ENCODE data around the gene TRDN. TPM values are rescaled to one million over a fixed set of nuclear protein-coding genes. Genes with fewer than 3 reads are reported as not detected.
"Not testable (repeated sequence)": the region's sequence is repeated elsewhere in the genome, so short reads cannot be mapped to it uniquely, and the experiment has no call there.

TRDN gene
- total RNA-seq, 1 donor from 2014 or later = not detected

- Mint-ChIP-seq H3K4me1 (no peaks in the 10 kb centered on the region), H3K36me3 (ENCODE audit: low read depth) (no peaks in the 10 kb centered on the region), H3K27me3 (ENCODE audit: low read depth) (no peaks in the 10 kb centered on the region), H3K9me3 (no peaks in the 10 kb centered on the region), H3K27ac (ENCODE audit: unreplicated experiment) (no peak overlapping the region), H3K4me3 (no peak overlapping the region)
- no peak for TF ChIP-seq CTCF (conservative IDR thresholded peaks at IDR 0.05)
- DNase-seq (ENCODE audit: low read depth, low spot score) = no peak
Observed at GRCh38 chr6:123592426-123592825, 44.3 kb downstream of the TRDN start.

- no peak overlapping the region for H3K27ac Mint-ChIP-seq (ENCODE audit: unreplicated experiment)
- TF ChIP-seq CTCF (conservative IDR thresholded peaks at IDR 0.05) = no peak
- H3K9me3 Mint-ChIP-seq = peaks cover 3% of the 10 kb centered on the region
- H3K4me1 Mint-ChIP-seq = no peaks in the 10 kb centered on the region
- no peak overlapping the region for H3K4me3 Mint-ChIP-seq
- H3K36me3 Mint-ChIP-seq (ENCODE audit: low read depth) = no peaks in the 10 kb centered on the region
- H3K27me3 Mint-ChIP-seq (ENCODE audit: low read depth) = no peaks in the 10 kb centered on the region
- DNase-seq (ENCODE audit: low read depth, low spot score) = no peak
Observed at GRCh38 chr6:123589973-123590372, 46.8 kb downstream of the TRDN start.

GRCh38 chr6:123589317-123589716, 47.4 kb downstream of the TRDN start:
- H3K4me1 Mint-ChIP-seq = no peaks in the 10 kb centered on the region
- no peaks in the 10 kb centered on the region for H3K36me3 Mint-ChIP-seq (ENCODE audit: low read depth)
- TF ChIP-seq CTCF (conservative IDR thresholded peaks at IDR 0.05) = no peak
- no peak overlapping the region for H3K4me3 Mint-ChIP-seq
- no peak overlapping the region for H3K27ac Mint-ChIP-seq (ENCODE audit: unreplicated experiment)
- no peak for DNase-seq (ENCODE audit: low read depth, low spot score)
- H3K9me3 Mint-ChIP-seq = peaks cover 3% of the 10 kb centered on the region
- no peaks in the 10 kb centered on the region for H3K27me3 Mint-ChIP-seq (ENCODE audit: low read depth)

- no peak overlapping the region for H3K4me3 Mint-ChIP-seq
- peaks cover 3% of the 10 kb centered on the region for H3K9me3 Mint-ChIP-seq
- H3K27me3 Mint-ChIP-seq (ENCODE audit: low read depth) = no peaks in the 10 kb centered on the region
- no peaks in the 10 kb centered on the region for H3K4me1 Mint-ChIP-seq
- no peak overlapping the region for H3K27ac Mint-ChIP-seq (ENCODE audit: unreplicated experiment)
- TF ChIP-seq CTCF (conservative IDR thresholded peaks at IDR 0.05) = no peak
- no peaks in the 10 kb centered on the region for H3K36me3 Mint-ChIP-seq (ENCODE audit: low read depth)
- no peak for DNase-seq (ENCODE audit: low read depth, low spot score)
Observed at GRCh38 chr6:123588546-123588895, 48.2 kb downstream of the TRDN start.

- Mint-ChIP-seq H3K27ac (ENCODE audit: unreplicated experiment) (no peak overlapping the region), H3K9me3 (peaks cover 3% of the 10 kb centered on the region), H3K36me3 (ENCODE audit: low read depth) (no peaks in the 10 kb centered on the region), H3K4me3 (no peak overlapping the region), H3K27me3 (ENCODE audit: low read depth) (no peaks in the 10 kb centered on the region), H3K4me1 (no peaks in the 10 kb centered on the region)
- DNase-seq (ENCODE audit: low read depth, low spot score) = no peak
- TF ChIP-seq CTCF (conservative IDR thresholded peaks at IDR 0.05) = no peak
Observed at GRCh38 chr6:123587838-123588545, 48.8 kb downstream of the TRDN start.

GRCh38 chr6:123587407-123587806, 49.3 kb downstream of the TRDN start:
- H3K9me3 Mint-ChIP-seq; H3K27ac Mint-ChIP-seq (ENCODE audit: unreplicated experiment); DNase-seq (ENCODE audit: low read depth, low spot score); H3K36me3 Mint-ChIP-seq (ENCODE audit: low read depth); H3K4me3 Mint-ChIP-seq; H3K4me1 Mint-ChIP-seq; H3K27me3 Mint-ChIP-seq (ENCODE audit: low read depth): not testable (repeated sequence)

All from neural crest cell (in vitro differentiated cells).